ENCODE measurements around the gene ZFP36L1. TPM values are rescaled to one million over a fixed set of nuclear protein-coding genes. Genes with fewer than 3 reads are reported as not detected.

The ZFP36L1 gene
- total and polyA plus RNA-seq, 8 donors: 63.7 to 310 (median 175) TPM

DNA sequence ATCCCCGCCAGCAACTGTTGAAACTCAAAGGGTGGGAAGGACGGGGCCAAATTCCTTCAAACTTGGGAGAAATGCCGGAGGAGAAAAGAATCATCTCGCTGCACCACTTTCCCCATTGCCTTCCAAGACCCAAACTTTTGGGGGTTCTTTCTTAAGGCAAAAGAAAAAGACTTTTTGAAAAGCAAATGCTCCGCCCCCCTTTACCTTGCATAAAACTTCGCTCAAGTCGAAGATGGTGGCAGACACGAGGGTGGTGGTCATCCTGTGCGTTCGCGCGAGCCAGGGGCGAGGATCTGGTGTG, 239 bp downstream of the ZFP36L1 start:
- ATAC-seq: no peak
- no peaks in the 10 kb centered on the region for H3K27me3 ChIP-seq
- H3K4me3 ChIP-seq: peak overlapping the region; percentile 73 to 85 (median 78)
- peak overlapping the region; percentile 99 to 100 (median 99) for H3K27ac ChIP-seq
- FAIRE-seq: no peak
- H3K9me3 ChIP-seq: no peaks in the 10 kb centered on the region
- peaks cover 2 to 11% (median 9%) of the 10 kb centered on the region in 3 donors for H3K4me1 ChIP-seq
- intact Hi-C loops (cut with DNase I): no loop called here
- DNase-seq: no peak
- TF ChIP-seq CTCF (IDR thresholded peaks at IDR 0.05): no peak
- H3K36me3 ChIP-seq: peaks cover 0 to 22% (median 20%) of the 10 kb centered on the region in 3 donors
- 1 to 2% methylated on average over 13 of the region's 13 CpGs for WGBS, 2 donors

DNA sequence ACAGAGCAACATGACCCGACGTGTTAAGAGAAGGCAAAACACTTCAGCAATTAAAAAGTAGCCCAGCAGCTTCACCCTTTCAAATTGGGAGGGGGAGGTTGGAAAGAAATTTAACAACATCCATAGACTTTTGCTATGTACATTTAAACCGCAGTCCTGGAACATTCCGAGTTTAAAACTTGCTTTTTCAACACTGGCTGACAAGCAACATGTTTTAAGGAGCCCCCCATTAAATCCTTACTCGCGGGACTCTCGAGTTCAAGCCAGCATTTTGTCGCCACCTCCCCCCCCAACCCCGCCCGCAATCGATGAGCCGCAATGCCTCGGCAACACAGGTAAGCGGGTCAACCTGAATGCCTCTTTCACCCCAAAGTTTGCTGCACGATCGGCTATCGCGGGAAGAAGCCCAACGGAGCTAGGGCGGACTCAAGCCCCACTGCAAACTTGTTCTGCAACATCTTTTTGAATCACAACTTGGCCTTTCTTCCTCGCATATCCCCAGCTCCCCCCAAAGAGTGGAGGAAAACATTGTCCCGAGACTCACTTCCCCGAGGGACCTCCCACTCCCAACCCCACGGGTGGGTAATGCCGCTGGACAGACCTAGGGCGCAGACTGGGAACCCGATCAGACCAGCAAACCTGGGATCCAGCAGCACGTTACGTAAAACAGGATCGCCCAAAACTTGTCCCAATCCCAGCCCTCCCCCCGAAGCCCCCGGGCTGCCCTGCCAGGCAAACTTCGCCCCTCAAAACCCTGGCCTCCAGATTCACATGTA, 777 bp downstream of the ZFP36L1 start:
- peak in 4 of 6 donors; percentile 59 to 73 (median 60) for DNase-seq
- no peaks in the 10 kb centered on the region for H3K27me3 ChIP-seq
- no peaks in the 10 kb centered on the region for H3K9me3 ChIP-seq
- H3K27ac ChIP-seq: peak overlapping the region; percentile 99 to 100 (median 99)
- peak overlapping the region; percentile 73 to 85 (median 78) for H3K4me3 ChIP-seq
- FAIRE-seq: no peak
- H3K4me1 ChIP-seq: peaks cover 7 to 17% (median 15%) of the 10 kb centered on the region in 3 donors
- ATAC-seq: no peak
- intact Hi-C loops (cut with DNase I): no loop called here
- 1 to 2% methylated on average over 33 of the region's 33 CpGs for WGBS, 2 donors
- TF ChIP-seq CTCF (IDR thresholded peaks at IDR 0.05): no peak
- peaks cover 0 to 24% (median 22%) of the 10 kb centered on the region in 3 donors for H3K36me3 ChIP-seq

DNA sequence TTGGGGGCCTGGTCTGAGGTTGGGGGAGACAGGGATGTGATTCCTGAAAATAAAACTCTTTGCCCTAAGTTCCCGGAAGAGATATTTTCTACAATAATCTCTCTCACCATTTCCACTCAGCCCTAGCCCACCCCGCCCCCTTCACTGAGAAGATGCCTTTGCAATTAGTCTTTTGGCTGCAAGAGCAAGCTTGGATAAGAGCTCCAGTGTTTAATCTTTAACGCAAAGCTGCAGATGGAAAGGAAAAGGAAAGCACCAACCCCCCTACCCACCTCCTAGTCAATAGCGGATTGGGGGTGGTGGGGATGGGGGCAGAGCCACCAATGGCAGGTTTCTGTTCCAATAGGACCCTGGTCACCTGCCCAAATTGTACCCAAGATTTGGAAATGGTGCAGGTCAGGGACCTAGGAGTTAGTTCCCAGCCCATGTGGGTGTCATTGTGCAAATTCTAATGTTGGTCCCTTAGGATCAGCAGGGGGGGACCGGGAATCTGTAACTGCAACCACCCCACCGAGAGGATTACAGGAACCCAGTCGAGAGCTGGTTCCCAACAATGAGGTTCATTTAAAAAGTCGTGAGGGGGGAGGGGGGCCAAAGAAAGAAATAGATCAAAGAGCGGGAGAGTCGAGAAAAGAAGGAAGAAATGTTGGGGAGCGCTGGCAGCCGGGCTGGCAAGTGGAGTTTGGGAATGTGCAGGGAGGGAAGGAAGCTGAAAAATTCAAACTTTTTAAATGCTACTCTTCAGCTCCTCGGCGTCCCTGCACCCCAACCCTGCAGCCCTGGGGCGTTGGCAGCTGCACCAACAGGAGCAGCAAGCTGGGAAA, 1.6 kb downstream of the ZFP36L1 start:
- DNase-seq (peak in 2 of 6 donors; percentile 39 to 55), FAIRE-seq (no peak), ATAC-seq (no peak)
- no peaks in the 10 kb centered on the region for H3K9me3 ChIP-seq
- peak overlapping the region; percentile 73 to 85 (median 78) for H3K4me3 ChIP-seq
- no peak for TF ChIP-seq CTCF (IDR thresholded peaks at IDR 0.05)
- WGBS, 2 donors: 3 to 6% methylated on average over 15 of the region's 15 CpGs
- intact Hi-C loops (cut with DNase I): no loop called here
- H3K4me1 ChIP-seq: peaks cover 8 to 17% (median 13%) of the 10 kb centered on the region in 3 donors
- H3K36me3 ChIP-seq: peaks cover 0 to 25% (median 22%) of the 10 kb centered on the region in 3 donors
- peak overlapping the region; percentile 99 to 100 (median 99) for H3K27ac ChIP-seq
- no peaks in the 10 kb centered on the region for H3K27me3 ChIP-seq

DNA sequence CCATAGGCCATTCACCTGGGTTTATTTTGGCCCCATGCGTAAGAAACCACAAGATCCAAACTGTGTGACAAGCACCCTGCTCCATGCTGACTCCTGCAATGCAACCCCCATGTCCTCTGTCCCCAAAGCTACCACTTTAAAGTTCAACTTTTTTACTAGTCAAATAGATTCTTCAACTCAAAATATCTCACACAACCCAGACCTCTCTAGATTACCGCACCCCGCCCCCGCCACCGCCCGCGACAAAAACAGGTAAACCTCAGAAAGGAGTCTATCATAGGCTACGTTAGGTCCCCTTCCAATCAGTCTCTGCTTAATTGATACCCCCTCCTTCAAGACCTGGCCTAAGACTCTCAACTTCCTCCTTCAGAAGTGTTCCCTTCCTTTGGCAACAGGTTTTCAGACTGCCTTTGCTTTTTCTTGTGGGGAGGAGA, 2.2 kb downstream of the ZFP36L1 start:
- H3K9me3 ChIP-seq: no peaks in the 10 kb centered on the region
- 2 to 15% methylated on average over 8 of the region's 8 CpGs for WGBS, 2 donors
- ATAC-seq: no peak
- FAIRE-seq: no peak
- peak overlapping the region; percentile 73 to 85 (median 78) for H3K4me3 ChIP-seq
- peak overlapping the region; percentile 99 to 100 (median 99) for H3K27ac ChIP-seq
- H3K36me3 ChIP-seq: peaks cover 0 to 25% (median 22%) of the 10 kb centered on the region in 3 donors
- no peak for TF ChIP-seq CTCF (IDR thresholded peaks at IDR 0.05)
- no peaks in the 10 kb centered on the region for H3K27me3 ChIP-seq
- intact Hi-C loops (cut with DNase I): no loop called here
- DNase-seq: peak in 1 of 6 donors; percentile 29
- peaks cover 11 to 22% (median 15%) of the 10 kb centered on the region in 3 donors for H3K4me1 ChIP-seq
